ENCODE measurements around the gene CHRNG. TPM values are rescaled to one million over a fixed set of nuclear protein-coding genes. Genes with fewer than 3 reads are reported as not detected.

The CHRNG gene
- polyA plus RNA-seq, 1 donor from 2014 or later: not detected

DNA sequence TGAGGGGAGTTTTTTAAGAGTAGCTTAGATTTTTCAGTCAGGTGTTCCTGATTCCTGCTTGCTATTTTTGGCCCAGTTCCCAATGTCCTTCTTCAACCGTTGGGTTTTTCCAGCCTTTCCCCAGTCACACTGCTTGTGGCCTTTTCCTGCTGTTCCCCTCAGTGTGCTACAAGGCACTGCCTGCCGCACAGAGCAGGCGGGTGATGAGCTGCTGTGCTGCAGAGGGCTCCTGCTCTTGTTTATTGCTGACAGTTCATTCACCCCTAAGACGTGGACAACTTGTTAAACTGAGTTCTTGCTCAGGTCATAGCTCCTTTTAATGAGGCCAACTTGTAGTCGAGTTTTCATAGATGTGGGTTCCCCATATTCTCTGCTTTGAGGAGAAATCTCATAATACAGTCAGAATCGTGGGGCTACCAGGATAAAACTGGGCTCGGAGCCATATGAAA, 31.6 kb downstream of the CHRNG start:
- Histone ChIP-seq H3K9me3 (ENCODE audit: low read length) (no peaks in the 10 kb centered on the region), H3K36me3 (ENCODE audit: insufficient read depth, low read length) (peaks cover 9% of the 10 kb centered on the region), H3K79me2 (replicated peaks; ENCODE audit: insufficient read depth, low read length) (no peaks in the 10 kb centered on the region), H4K20me1 (ENCODE audit: insufficient read depth) (no peaks in the 10 kb centered on the region), H3K4me2 (ENCODE audit: low read length) (no peak overlapping the region), H3K27me3 (ENCODE audit: insufficient read depth, low read depth, low read length) (no peaks in the 10 kb centered on the region), H3K9ac (ENCODE audit: low read length) (no peak overlapping the region), H3K9me2 (ENCODE audit: insufficient read depth, low read length) (no peaks in the 10 kb centered on the region), H3K4me3 (ENCODE audit: low read length) (no peak overlapping the region), H2AFZ (ENCODE audit: low read depth, low read length) (no peak overlapping the region), H3F3A (ENCODE audit: insufficient read depth, low read length, poor library complexity, severe bottlenecking) (no peaks in the 10 kb centered on the region), H3K27ac (ENCODE audit: low read length) (no peak overlapping the region)
- TF ChIP-seq RAD21 (conservative IDR thresholded peaks at IDR 0.05) (no peak), MXI1 (conservative IDR thresholded peaks at IDR 0.05; ENCODE audit: poor library complexity, severe bottlenecking) (no peak), TAF1 (IDR thresholded peaks at IDR 0.05; ENCODE audit: low read depth) (no peak), EZH2 (IDR thresholded peaks at IDR 0.05; ENCODE audit: borderline replicate concordance, insufficient read depth, low read length, poor library complexity, severe bottlenecking) (no peak), POLR2AphosphoS5 (IDR thresholded peaks at IDR 0.05) (no peak), EP300 (conservative IDR thresholded peaks at IDR 0.05; ENCODE audit: poor library complexity, severe bottlenecking) (no peak), SMC3 (conservative IDR thresholded peaks at IDR 0.05; ENCODE audit: poor library complexity) (no peak)
- TF ChIP-seq, protein P1, sequence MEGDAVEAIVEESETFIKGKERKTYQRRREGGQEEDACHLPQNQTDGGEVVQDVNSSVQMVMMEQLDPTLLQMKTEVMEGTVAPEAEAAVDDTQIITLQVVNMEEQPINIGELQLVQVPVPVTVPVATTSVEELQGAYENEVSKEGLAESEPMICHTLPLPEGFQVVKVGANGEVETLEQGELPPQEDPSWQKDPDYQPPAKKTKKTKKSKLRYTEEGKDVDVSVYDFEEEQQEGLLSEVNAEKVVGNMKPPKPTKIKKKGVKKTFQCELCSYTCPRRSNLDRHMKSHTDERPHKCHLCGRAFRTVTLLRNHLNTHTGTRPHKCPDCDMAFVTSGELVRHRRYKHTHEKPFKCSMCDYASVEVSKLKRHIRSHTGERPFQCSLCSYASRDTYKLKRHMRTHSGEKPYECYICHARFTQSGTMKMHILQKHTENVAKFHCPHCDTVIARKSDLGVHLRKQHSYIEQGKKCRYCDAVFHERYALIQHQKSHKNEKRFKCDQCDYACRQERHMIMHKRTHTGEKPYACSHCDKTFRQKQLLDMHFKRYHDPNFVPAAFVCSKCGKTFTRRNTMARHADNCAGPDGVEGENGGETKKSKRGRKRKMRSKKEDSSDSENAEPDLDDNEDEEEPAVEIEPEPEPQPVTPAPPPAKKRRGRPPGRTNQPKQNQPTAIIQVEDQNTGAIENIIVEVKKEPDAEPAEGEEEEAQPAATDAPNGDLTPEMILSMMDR (IDR thresholded peaks at IDR 0.05; ENCODE audit: poor library complexity, severe bottlenecking): no peak
- TF ChIP-seq, protein P2, sequence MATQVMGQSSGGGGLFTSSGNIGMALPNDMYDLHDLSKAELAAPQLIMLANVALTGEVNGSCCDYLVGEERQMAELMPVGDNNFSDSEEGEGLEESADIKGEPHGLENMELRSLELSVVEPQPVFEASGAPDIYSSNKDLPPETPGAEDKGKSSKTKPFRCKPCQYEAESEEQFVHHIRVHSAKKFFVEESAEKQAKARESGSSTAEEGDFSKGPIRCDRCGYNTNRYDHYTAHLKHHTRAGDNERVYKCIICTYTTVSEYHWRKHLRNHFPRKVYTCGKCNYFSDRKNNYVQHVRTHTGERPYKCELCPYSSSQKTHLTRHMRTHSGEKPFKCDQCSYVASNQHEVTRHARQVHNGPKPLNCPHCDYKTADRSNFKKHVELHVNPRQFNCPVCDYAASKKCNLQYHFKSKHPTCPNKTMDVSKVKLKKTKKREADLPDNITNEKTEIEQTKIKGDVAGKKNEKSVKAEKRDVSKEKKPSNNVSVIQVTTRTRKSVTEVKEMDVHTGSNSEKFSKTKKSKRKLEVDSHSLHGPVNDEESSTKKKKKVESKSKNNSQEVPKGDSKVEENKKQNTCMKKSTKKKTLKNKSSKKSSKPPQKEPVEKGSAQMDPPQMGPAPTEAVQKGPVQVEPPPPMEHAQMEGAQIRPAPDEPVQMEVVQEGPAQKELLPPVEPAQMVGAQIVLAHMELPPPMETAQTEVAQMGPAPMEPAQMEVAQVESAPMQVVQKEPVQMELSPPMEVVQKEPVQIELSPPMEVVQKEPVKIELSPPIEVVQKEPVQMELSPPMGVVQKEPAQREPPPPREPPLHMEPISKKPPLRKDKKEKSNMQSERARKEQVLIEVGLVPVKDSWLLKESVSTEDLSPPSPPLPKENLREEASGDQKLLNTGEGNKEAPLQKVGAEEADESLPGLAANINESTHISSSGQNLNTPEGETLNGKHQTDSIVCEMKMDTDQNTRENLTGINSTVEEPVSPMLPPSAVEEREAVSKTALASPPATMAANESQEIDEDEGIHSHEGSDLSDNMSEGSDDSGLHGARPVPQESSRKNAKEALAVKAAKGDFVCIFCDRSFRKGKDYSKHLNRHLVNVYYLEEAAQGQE (IDR thresholded peaks at IDR 0.05; ENCODE audit: borderline replicate concordance): no peak

DNA sequence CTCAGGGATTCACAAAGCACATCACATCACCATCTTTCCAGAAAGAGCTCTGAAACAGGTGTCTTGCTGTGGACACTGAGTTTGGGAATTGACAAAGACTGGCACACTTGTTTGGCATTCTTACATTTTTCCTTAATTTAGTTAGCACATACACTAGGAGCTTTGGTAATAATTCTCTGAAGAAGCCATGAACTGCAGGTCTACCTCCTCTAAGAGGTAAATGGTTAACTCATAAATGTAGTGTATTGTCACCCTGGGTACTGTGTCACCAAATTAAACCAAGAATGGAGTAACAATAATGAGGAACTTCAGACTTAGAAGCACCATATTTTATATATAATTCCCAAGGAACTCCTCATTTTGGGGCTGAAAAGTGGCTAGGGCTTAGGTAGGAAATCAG, 33.5 kb downstream of the CHRNG start:
- no peak overlapping the region for H3K27ac ChIP-seq (ENCODE audit: low read length)
- H3K4me2 ChIP-seq (ENCODE audit: low read length): no peak overlapping the region
- no peaks in the 10 kb centered on the region for H3K27me3 ChIP-seq (ENCODE audit: insufficient read depth, low read depth, low read length)
- no peak overlapping the region for H3K4me3 ChIP-seq (ENCODE audit: low read length)
- no peaks in the 10 kb centered on the region for H3K9me3 ChIP-seq (ENCODE audit: low read length)
- H3F3A ChIP-seq (ENCODE audit: insufficient read depth, low read length, poor library complexity, severe bottlenecking): no peaks in the 10 kb centered on the region
- no peaks in the 10 kb centered on the region for H3K79me2 ChIP-seq (replicated peaks; ENCODE audit: insufficient read depth, low read length)
- no peak overlapping the region for H3K9ac ChIP-seq (ENCODE audit: low read length)
- no peaks in the 10 kb centered on the region for H3K9me2 ChIP-seq (ENCODE audit: insufficient read depth, low read length)
- H2AFZ ChIP-seq (ENCODE audit: low read depth, low read length): no peak overlapping the region
- H3K36me3 ChIP-seq (ENCODE audit: insufficient read depth, low read length): peaks cover 9% of the 10 kb centered on the region
- H4K20me1 ChIP-seq (ENCODE audit: insufficient read depth): no peaks in the 10 kb centered on the region
- TF ChIP-seq RAD21 (conservative IDR thresholded peaks at IDR 0.05): no peak

All from neural cell (in vitro differentiated cells).